MM.1S (cell line): Measurements from ENCODE around the gene RELA.

Source experiments
- CTCF ChIP-seq: fragments of 300-600 bp; sonication (generic); IDR thresholded peaks from 2 replicates; pipeline ENCODE4 v1.5.1; 2016; ENCODE audit warnings: antibody characterized with exemption, low read length, mixed read lengths
- EZH2phosphoT487 ChIP-seq: fragments of 300-600 bp; sonication (generic); IDR thresholded peaks from 2 replicates; pipeline ENCODE4 v1.6.1; 2018; ENCODE audit warnings: antibody characterized with exemption, low read length

GRCh38 chr11:65637794-65638419 lies 24.8 kb downstream of the RELA start, which contains the start of gene SIPA1:
- TF ChIP-seq EZH2phosphoT487 (no peak), CTCF (0 out of 2 replicates have a peak, but pooled peaks have one; percentile 13)
